SH-SY5Y (cell line): ENCODE data around the gene CACNG4.

Source experiments
- GATA2 ChIP-seq: IDR thresholded peaks from 2 replicates; pipeline ENCODE4 v1.6.1; 2011; ENCODE audit warnings: mild to moderate bottlenecking, low read depth, low read length
- GATA3 ChIP-seq: IDR thresholded peaks from 2 replicates; pipeline ENCODE4 v1.6.1; 2011; ENCODE audit warnings: low read depth, mild to moderate bottlenecking, low read length, moderate library complexity

DNA sequence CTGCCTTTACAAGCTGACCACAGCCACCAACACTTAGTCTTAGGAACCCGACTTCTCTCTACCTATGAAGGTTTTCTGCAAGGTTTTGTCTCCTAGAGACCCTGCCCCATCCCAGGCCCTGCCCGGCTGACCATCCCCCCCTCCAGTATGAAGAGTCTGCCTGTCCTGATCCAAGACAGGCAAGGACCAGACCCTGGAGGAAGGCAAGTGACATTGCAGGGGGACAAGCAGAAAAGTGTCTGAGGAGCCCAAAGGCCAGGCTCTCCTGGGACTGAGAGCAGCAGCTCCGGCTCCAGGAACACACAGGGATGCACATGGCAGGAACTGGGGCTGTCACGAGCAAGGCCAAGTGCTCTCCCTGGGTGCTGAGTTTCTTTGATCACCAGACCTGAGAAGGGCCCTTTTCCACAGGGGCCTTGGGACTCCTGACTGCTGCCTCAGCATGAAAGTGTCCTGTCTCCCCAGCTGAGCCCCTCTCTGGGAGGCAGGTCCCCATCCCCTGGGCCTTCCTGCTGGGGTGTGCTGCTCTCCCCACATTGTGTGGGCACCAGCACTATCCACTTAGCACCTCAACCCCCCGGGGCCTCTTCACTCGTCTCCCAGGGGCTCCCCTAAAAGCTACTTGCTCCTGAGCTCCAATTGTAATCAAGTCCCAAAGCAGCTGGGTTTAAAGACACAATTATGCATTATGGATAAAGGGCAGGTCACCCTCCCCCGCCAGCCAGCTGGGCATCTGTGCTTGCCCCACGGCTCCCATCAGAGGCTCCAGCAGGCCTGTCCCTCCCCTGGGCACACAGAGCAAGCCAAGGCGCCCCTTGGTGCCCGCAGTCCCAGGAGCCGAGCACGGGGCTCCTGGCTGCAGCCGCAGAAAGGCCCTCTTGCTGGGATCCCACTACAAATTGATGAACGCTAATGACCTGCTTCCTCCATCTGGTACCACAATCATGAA is 11.6 kb upstream of the CACNG4 start:
- TF ChIP-seq GATA2 = no peak
- TF ChIP-seq GATA3 = no peak
